DND-41 (cell line): ENCODE results near the gene ITGA6.
A peak's percentile ranks its signal among the peaks of the same experiment; 100 is the strongest.

Experiments
- ATAC-seq: fragments of 200-7000 bp; cut with Tn5 transposase; 3 replicates; pipeline ENCODE4 v1.9.1; 2021; ENCODE audit warnings: low read depth; ENCODE audit not compliant: insufficient read depth
- DNase-seq: peaks from one replicate; pipeline ENCODE4 v3.0.0-alpha.2; 2020
- H2AFZ ChIP-seq: 2 replicates; pipeline ENCODE4 v1.6.0; 2012; ENCODE audit warnings: low read depth, low read length
- H3K27ac ChIP-seq: 2 replicates; pipeline ENCODE4 v1.5.1; 2012; ENCODE audit warnings: low read length, inconsistent platforms
- H3K27me3 ChIP-seq: fragments of 200-600 bp; sonication (generic); 2 replicates; pipeline ENCODE4 v1.6.0; 2012; ENCODE audit warnings: low read length, mild to moderate bottlenecking, inconsistent platforms; ENCODE audit not compliant: insufficient read depth, poor library complexity
- H3K36me3 ChIP-seq: 2 replicates; pipeline ENCODE4 v1.5.1; 2012; ENCODE audit warnings: low read length, inconsistent platforms; ENCODE audit not compliant: insufficient read depth
- H3K4me1 ChIP-seq: 2 replicates; pipeline ENCODE4 v1.5.1; 2012; ENCODE audit warnings: mild to moderate bottlenecking, low read length; ENCODE audit not compliant: insufficient read depth
- H3K4me2 ChIP-seq: 2 replicates; pipeline ENCODE4 v1.6.0; 2012; ENCODE audit warnings: mild to moderate bottlenecking, moderate library complexity, low read length, inconsistent platforms; ENCODE audit not compliant: insufficient read depth
- H3K4me3 ChIP-seq, 2 experiments: fragments of 200-600 bp in 1 of 2; shearing (Covaris generic) in 1 of 2; 2 replicates each; pipeline ENCODE4 v1.5.1; 2012 to 2016; ENCODE audit warnings: inconsistent platforms in 2 of 2, low read length in 2 of 2, mild to moderate bottlenecking in 2 of 2, low read depth in 1 of 2, moderate library complexity in 1 of 2
- H3K79me2 ChIP-seq: 2 replicates; pipeline ENCODE4 v1.6.0; 2012; ENCODE audit warnings: low read length, inconsistent platforms; ENCODE audit not compliant: insufficient read depth
- H3K9ac ChIP-seq: 2 replicates; pipeline ENCODE4 v1.6.0; 2012; ENCODE audit warnings: low read depth, mild to moderate bottlenecking, inconsistent platforms, low read length, moderate library complexity
- H3K9me3 ChIP-seq: 2 replicates; pipeline ENCODE4 v1.5.1; 2012; ENCODE audit warnings: low read length, moderate library complexity, mild to moderate bottlenecking, inconsistent platforms; ENCODE audit not compliant: insufficient read depth, severe bottlenecking
- H4K20me1 ChIP-seq: 2 replicates; pipeline ENCODE4 v1.6.0; 2012; ENCODE audit warnings: low read length; ENCODE audit not compliant: insufficient read depth
- CTCF ChIP-seq: IDR thresholded peaks from 2 replicates; pipeline ENCODE4 v1.5.1; 2012; ENCODE audit warnings: borderline replicate concordance, low read length, moderate library complexity, mild to moderate bottlenecking; ENCODE audit not compliant: poor library complexity, severe bottlenecking; ENCODE audit errors: extremely low read depth
- EZH2 ChIP-seq: IDR thresholded peaks from 3 replicates; pipeline ENCODE4 v1.6.1; 2012; ENCODE audit warnings: borderline replicate concordance, low read depth, mild to moderate bottlenecking, moderate library complexity, low read length, inconsistent platforms; ENCODE audit not compliant: severe bottlenecking

The ITGA6 gene

DNA sequence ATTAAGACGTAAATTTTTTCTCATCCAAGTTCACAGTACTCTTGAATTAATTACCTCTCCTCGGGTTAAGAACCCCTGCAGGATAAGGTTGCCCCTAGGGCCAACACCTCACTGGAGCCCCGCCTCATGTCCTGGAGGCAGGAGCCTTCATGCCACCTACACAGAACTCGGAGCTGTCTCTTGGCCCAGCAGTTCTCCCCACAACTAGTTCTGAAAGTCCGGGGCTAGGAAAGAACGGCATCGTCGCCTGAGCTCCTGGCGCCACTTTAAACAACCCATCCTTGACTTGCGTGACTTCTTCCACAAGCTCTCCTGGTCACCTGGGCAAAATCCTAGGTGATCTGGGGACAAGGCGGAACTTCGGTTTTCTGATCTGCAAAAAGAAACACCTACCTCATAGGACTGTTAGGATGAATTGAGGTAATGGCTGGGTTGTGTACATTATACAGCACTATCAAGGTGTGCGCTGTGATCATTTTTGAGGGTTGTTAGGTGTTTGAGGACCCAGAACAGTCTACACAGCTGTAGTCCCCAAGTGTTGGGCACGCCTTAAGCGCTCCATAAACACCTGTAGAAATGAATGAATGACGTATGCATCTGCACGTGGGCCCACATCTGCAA, 641 bp upstream of the ITGA6 start:
- H3K4me2 ChIP-seq, result peak overlapping the region; percentile 92

GRCh38 chr2:172427990-172428831, 825 bp downstream of the ITGA6 start:
- Histone ChIP-seq H3K79me2 (no peaks in the 10 kb centered on the region), H3K27ac (no peak overlapping the region), H3K36me3 (no peaks in the 10 kb centered on the region), H4K20me1 (peaks cover 7% of the 10 kb centered on the region; the same call in 1 of the 2 replicates), H3K4me3 (peak overlapping the region; percentile 24 to 58; a peak in 3 of 4 replicates), H3K9ac (peak overlapping the region; percentile 44; the same call in 1 of the 2 replicates), H3K4me1 (peaks cover 23% of the 10 kb centered on the region), H2AFZ (peak overlapping the region; percentile 58; the same call in 1 of the 2 replicates), H3K4me2 (peak overlapping the region; percentile 92), H3K9me3 (no peaks in the 10 kb centered on the region), H3K27me3 (peaks cover 50% of the 10 kb centered on the region)
- DNase-seq (peak; percentile 52), ATAC-seq (peak; percentile 22)
- TF ChIP-seq CTCF, result peak; percentile 36
- TF ChIP-seq EZH2, result no peak

More for the DNA sequence above, 641 bp upstream of the ITGA6 start:
- Histone ChIP-seq H3K36me3 (no peaks in the 10 kb centered on the region), H3K9me3 (no peaks in the 10 kb centered on the region), H3K4me3 (peak overlapping the region; percentile 24 to 58; a peak in 3 of 4 replicates), H3K27ac (no peak overlapping the region), H2AFZ (0 out of 2 replicates have a peak overlapping the region, but pooled peaks have one; percentile 58), H4K20me1 (peaks cover 7% of the 10 kb centered on the region; the same call in 1 of the 2 replicates), H3K79me2 (no peaks in the 10 kb centered on the region), H3K27me3 (peaks cover 44% of the 10 kb centered on the region), H3K4me1 (peaks cover 34% of the 10 kb centered on the region), H3K9ac (peak overlapping the region; percentile 44; the same call in 1 of the 2 replicates)
- DNase-seq (no peak), ATAC-seq (no peak)
- TF ChIP-seq EZH2, result peak; percentile 6
- no peak for TF ChIP-seq CTCF

DNA sequence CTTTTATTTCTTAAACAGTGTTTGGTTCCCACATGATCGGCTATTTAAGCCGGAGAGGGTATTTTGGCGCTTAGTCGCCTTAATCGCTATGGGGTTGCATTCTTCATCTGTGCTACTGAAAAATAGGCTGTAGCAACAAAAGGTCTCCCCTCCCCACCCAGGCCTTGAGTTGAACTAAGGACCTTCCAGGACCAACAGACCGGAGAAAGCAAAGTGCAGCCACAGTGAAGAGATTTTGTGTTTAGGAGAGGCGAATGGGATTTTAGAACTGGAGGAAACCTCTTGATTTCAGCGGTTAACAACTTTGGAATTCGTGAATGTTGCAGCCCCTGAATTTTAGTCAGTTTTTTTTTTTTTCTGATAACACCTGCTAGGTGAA, 1.4 kb downstream of the ITGA6 start:
- H3K4me3 ChIP-seq, result no peak overlapping the region

More for the DNA sequence above, 1.4 kb downstream of the ITGA6 start:
- no peak overlapping the region for H3K4me2 ChIP-seq
- no peak for DNase-seq
- ATAC-seq, result no peak
- H2AFZ ChIP-seq, result no peak overlapping the region
- H4K20me1 ChIP-seq, result peaks cover 7% of the 10 kb centered on the region; the same call in 1 of the 2 replicates
- TF ChIP-seq EZH2 (no peak), CTCF (no peak)
- H3K4me1 ChIP-seq, result peaks cover 22% of the 10 kb centered on the region
- H3K36me3 ChIP-seq, result no peaks in the 10 kb centered on the region
- H3K27ac ChIP-seq, result no peak overlapping the region
- peaks cover 50% of the 10 kb centered on the region for H3K27me3 ChIP-seq
- no peaks in the 10 kb centered on the region for H3K79me2 ChIP-seq
- no peak overlapping the region for H3K9ac ChIP-seq
- no peaks in the 10 kb centered on the region for H3K9me3 ChIP-seq
